Pancreas (tissue), 10 donors: ENCODE data around the gene RGS2. TPM values are rescaled to one million over a fixed set of nuclear protein-coding genes. Genes with fewer than 3 reads are reported as not detected.

ENCODE experiments used
- ATAC-seq, 4 donors: fragments of 200-7000 bp; cut with Tn5 transposase; one replicate each; pipeline versions ENCODE4 v1.8.0 to v1.9.1; 2020; ENCODE audit warnings: mild to moderate bottlenecking in 4 of 4, moderate library complexity in 4 of 4
- DNase-seq, 6 donors: peaks; one replicate each; pipeline ENCODE4 v3.0.0-alpha.2; 2020
- FAIRE-seq: peaks from 2 replicates; lab custom pipeline; 2012; peaks lifted over from hg19 to GRCh38; lab: Jason Lieb, UNC
- H3K27ac ChIP-seq, 4 donors: fragments of 200-600 bp; sonication (generic); 1 replicate in 3 of 4; 2 replicates in 1 of 4; pipeline versions ENCODE4 v1.5.0 to v1.8.0; 2020
- H3K27me3 ChIP-seq, 4 donors: fragments of 200-600 bp; one replicate each; pipeline ENCODE4 v1.8.0; 2021
- H3K36me3 ChIP-seq, 3 donors: fragments of 200-600 bp; sonication (generic) in 1 of 3; one replicate each; pipeline versions ENCODE4 v1.5.0 to v1.8.0; 2020 to 2021
- H3K4me1 ChIP-seq, 3 donors: fragments of 200-600 bp; one replicate each; pipeline ENCODE4 v1.8.0; 2021
- H3K4me3 ChIP-seq, 4 donors: fragments of 200-600 bp; sonication (generic) in 2 of 4; one replicate each; pipeline versions ENCODE4 v1.5.0 to v1.8.0; 2020 to 2021
- H3K9me3 ChIP-seq, 4 donors: fragments of 200-600 bp; one replicate each; pipeline ENCODE4 v1.8.0; 2021
- WGBS, 2 donors: extraction: QIAGEN DNeasy Blood & Tissue Kit; methylation state at CpG; one replicate each; pipeline ENCODE4 v1.1.7; 2013; 5-methylcytosine and 5-hydroxymethylcytosine counted together
- intact Hi-C, 3 donors: fragments of 100-400 bp; cut with DNase I; formaldehyde crosslinking; loops; one replicate each; pipeline versions ENCODE4 v1.11.1 to v1.14.2; 2022
- polyA plus RNA-seq, 2 donors: library from polyadenylated mRNA; stranded (reverse); fragments of 200-250 nt; gene quantifications; one replicate each; pipeline ENCODE4 v1.2.3, GENCODE V29; 2013
- total RNA-seq, 6 donors: library from RNA; stranded (reverse); fragmentation: NEBNext Ultra II Directional in 4 of 6; extraction: Animal tissue kit (Norgen Biotek cat#: 25700) in 4 of 6; gene quantifications; one replicate each; pipeline versions ENCODE4 v1.2.1 to v1.2.4, GENCODE V29; 2021 to 2023
- TF ChIP-seq, protein P1 (sequence below), 4 donors: fragments of 200-600 bp; sonication (generic) in 3 of 4; IDR thresholded peaks; one replicate each; pipeline versions ENCODE4 v1.5.0 to v1.8.0; 2021; ENCODE audit warnings: antibody characterized with exemption in 4 of 4
- donor health status: healthy with polysubstance abuse.
- donor health status: DM: no; HTN: no; CAD: no; lungs with moderate emphysema.
- donor health status: DM: no; HTN: no; CAD: no.
- donor health status: control.
- donor health status: control.
- donor health status: Bipolar disorder and iron deficiency.
- donor health status: DM: yes; HTN: yes; CAD: no.
- donor health status: DM: no; HTN: no; CAD: no.
- donor health status: DM: no; HTN: no; CAD: no.
- donor health status: DM: yes; HTN: yes; CAD: no.

RGS2 gene
- total and polyA plus RNA-seq, 8 donors, result 9.2 to 534 (median 57.4) TPM

DNA sequence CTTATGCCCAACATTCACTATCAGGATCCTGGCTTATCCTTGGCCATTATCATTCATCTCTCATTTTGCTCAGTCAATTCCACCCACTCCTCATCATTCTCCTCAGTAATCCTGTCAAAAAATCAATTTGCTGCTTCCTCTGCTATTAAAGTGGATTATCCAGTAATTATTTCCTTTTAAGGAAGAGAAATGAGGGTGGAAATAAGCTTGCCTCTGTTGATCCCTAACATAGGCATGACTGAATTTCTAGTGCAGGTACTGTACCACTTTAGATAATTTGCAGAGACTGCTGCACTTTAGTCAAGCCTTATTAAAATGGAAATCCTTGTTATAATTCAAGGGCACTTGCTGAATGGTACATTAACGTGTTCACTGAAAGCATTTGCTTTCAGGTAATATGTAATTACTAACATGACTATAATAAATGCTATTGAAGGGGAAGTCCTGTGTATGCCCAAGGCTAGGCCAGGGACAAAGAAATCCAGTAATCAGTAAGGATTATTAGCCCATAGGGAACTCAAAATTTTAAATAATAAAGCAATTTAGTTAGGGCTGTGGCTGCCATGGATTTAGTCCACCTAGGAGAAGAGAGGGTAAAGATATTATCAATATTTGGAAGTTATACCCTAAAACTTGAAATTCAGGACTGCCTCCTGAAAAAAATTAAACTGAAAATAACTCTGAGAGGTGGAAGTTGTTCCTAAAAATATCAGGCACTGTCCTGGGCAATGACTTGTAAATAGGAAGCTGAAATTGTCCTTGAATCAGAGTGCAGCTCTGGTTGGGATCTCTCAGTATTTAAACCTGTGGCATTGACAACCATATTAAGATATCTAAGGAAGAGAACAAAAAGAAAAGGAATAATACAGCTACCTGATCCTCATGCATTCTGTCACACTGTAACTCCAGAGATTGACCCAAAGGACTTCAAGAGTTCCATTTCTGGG is 43.4 kb downstream of the RGS2 start:
- Histone ChIP-seq H3K4me1 (peaks cover 0 to 6% (median 0%) of the 10 kb centered on the region in 3 donors), H3K27me3 (no peaks in the 10 kb centered on the region), H3K27ac (no peak overlapping the region), H3K36me3 (no peaks in the 10 kb centered on the region), H3K4me3 (no peak overlapping the region), H3K9me3 (no peaks in the 10 kb centered on the region)
- 0 to 73% methylated on average over 1 of the region's 1 CpG for WGBS, 2 donors
- TF ChIP-seq, protein P1, sequence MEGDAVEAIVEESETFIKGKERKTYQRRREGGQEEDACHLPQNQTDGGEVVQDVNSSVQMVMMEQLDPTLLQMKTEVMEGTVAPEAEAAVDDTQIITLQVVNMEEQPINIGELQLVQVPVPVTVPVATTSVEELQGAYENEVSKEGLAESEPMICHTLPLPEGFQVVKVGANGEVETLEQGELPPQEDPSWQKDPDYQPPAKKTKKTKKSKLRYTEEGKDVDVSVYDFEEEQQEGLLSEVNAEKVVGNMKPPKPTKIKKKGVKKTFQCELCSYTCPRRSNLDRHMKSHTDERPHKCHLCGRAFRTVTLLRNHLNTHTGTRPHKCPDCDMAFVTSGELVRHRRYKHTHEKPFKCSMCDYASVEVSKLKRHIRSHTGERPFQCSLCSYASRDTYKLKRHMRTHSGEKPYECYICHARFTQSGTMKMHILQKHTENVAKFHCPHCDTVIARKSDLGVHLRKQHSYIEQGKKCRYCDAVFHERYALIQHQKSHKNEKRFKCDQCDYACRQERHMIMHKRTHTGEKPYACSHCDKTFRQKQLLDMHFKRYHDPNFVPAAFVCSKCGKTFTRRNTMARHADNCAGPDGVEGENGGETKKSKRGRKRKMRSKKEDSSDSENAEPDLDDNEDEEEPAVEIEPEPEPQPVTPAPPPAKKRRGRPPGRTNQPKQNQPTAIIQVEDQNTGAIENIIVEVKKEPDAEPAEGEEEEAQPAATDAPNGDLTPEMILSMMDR (IDR thresholded peaks at IDR 0.05), result no peak
- FAIRE-seq (no peak), DNase-seq (no peak), ATAC-seq (no peak)
- intact Hi-C loops, result no loop called here

DNA sequence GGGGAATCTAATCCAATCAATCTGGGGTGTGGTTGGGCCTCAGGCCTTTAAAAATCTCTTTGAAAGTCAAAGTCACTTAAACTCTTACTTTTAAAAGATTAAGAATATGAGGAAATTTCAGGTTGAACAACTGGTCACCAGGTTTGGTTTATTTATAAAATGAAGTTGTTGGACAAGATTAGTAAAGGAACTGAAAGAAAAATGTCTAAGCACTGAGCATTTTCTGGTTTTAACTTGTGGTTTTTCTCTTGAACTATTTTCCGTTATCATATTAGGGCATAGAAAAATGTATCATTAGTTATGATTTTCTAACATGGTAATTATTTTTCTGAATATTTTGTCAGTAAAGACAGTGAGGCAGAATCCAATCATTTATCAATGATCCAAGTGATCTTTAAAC is 49.6 kb downstream of the RGS2 start:
- intact Hi-C loops, result no loop called here
- ATAC-seq (no peak), FAIRE-seq (no peak), DNase-seq (no peak)
- Histone ChIP-seq H3K27ac (no peak overlapping the region), H3K4me3 (no peak overlapping the region), H3K9me3 (no peaks in the 10 kb centered on the region), H3K4me1 (peaks cover 28 to 41% (median 28%) of the 10 kb centered on the region in 3 donors), H3K36me3 (no peaks in the 10 kb centered on the region), H3K27me3 (no peaks in the 10 kb centered on the region)
- TF ChIP-seq, protein P1 (IDR thresholded peaks at IDR 0.05), result no peak
- WGBS, 2 donors, result 84 to 91% methylated on average over 1 of the region's 1 CpG

DNA sequence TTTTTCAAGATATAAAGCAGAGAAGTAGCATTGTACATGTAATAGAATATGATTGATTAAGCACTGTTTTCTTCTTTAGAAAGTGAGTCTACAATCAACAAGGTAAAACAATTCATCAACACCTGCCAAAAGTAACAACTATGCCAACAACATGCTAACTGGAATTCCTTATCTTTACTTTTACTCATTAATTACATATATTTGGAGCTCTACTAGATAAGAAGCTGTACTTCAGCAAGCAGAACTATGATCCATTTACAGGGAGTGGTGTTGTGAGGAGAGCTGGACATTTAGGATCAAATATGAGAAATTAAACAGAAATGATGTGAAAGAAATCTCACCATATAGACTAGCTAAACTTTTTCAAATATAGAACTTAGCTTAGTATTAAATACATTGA is 51.0 kb downstream of the RGS2 start:
- FAIRE-seq, result no peak
- Histone ChIP-seq H3K9me3 (no peaks in the 10 kb centered on the region), H3K36me3 (no peaks in the 10 kb centered on the region), H3K27me3 (no peaks in the 10 kb centered on the region), H3K4me3 (no peak overlapping the region), H3K4me1 (peaks cover 28 to 41% (median 28%) of the 10 kb centered on the region in 3 donors), H3K27ac (no peak overlapping the region)
- no peak for DNase-seq
- TF ChIP-seq, protein P1 (IDR thresholded peaks at IDR 0.05), result no peak
- ATAC-seq, result peak; percentile 32 to 61 (median 59)
- intact Hi-C loops, result no loop called here

DNA sequence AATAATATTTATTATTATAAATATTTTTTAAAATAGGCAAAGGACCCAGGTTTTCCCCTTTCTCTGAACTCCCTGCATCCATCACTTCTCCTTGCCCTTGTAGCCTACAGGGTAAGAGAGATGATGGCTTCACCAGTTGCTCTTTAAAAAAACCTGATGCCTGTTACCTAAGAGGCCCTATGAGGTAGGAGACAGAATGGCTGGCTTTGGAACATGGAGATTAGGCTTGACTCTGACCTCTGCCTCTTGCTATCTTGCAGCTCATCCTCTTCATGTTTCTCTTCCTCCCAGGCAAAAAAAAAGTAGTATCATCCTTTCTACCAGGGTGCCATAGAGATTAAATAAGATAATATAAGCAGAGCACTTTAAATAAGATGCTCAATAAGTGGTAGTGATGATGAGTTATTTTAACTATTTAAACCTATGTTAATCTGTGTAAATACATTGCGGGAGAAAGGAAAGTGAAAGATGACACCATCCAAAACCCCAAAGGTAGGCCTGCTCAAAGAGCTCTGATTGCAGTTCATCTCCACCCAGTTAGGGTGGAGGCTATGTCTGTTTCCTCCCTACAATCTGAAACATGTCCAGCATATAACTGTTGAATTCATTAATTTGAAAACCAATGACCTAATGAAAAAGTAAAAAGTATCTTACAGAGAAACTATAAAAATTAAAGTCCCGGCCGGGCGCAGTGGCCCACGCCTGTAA is 51.8 kb downstream of the RGS2 start:
- no peaks in the 10 kb centered on the region for H3K9me3 ChIP-seq
- TF ChIP-seq, protein P1 (IDR thresholded peaks at IDR 0.05), result no peak
- ATAC-seq, result no peak
- peaks cover 28 to 41% (median 28%) of the 10 kb centered on the region in 3 donors for H3K4me1 ChIP-seq
- peak overlapping the region in 1 of 4 donors; percentile 31 for H3K27ac ChIP-seq
- FAIRE-seq, result no peak
- H3K4me3 ChIP-seq, result no peak overlapping the region
- intact Hi-C loops, result no loop called here
- no peaks in the 10 kb centered on the region for H3K36me3 ChIP-seq
- WGBS, 2 donors, result 79 to 96% methylated on average over 5 of the region's 5 CpGs
- no peak for DNase-seq
- no peaks in the 10 kb centered on the region for H3K27me3 ChIP-seq
